Fibroblast of mammary gland (primary cell): ENCODE results near the gene ASB3.

Experiments
- DNase-seq: peaks from one replicate; pipeline ENCODE4 v3.0.0-alpha.2; 2010; ENCODE audit warnings: low read depth
- H3K4me3 ChIP-seq: 2 replicates; pipeline ENCODE4 v1.5.1; 2011; ENCODE audit warnings: low read depth, mild to moderate bottlenecking, low read length, moderate library complexity; ENCODE audit not compliant: control insufficient read depth
- CTCF ChIP-seq: conservative IDR thresholded peaks from 2 replicates; pipeline ENCODE4 v1.5.1; 2011; ENCODE audit warnings: low read depth, low read length, inconsistent platforms; ENCODE audit not compliant: control insufficient read depth, insufficient read depth

Gene ASB3

GRCh38 chr2:53787614-53788289 lies 999 bp upstream of the ASB3 start:
- peak; percentile 41 for DNase-seq
- peak overlapping the region; percentile 92 for H3K4me3 ChIP-seq
- TF ChIP-seq CTCF: no peak

- no peak for TF ChIP-seq CTCF
- H3K4me3 ChIP-seq: peak overlapping the region; percentile 92
- peak; percentile 61 for DNase-seq
These were observed 425 bp downstream of the ASB3 start for GRCh38 chr2:53786352-53786704.

GRCh38 chr2:53785366-53785765 lies 1.4 kb downstream of the ASB3 start:
- H3K4me3 ChIP-seq: peak overlapping the region; percentile 92
- peak; percentile 26 for DNase-seq
- TF ChIP-seq CTCF: no peak

- TF ChIP-seq CTCF: no peak
- no peak overlapping the region for H3K4me3 ChIP-seq
- no peak for DNase-seq
These were observed 2.3 kb downstream of the ASB3 start for GRCh38 chr2:53784436-53784835.

GRCh38 chr2:53782676-53783075 lies 4.1 kb downstream of the ASB3 start:
- DNase-seq: no peak
- H3K4me3 ChIP-seq: no peak overlapping the region
- TF ChIP-seq CTCF: no peak

GRCh38 chr2:53780056-53780455 lies 6.7 kb downstream of the ASB3 start:
- no peak overlapping the region for H3K4me3 ChIP-seq
- no peak for TF ChIP-seq CTCF
- no peak for DNase-seq

GRCh38 chr2:53778536-53779162 lies 8.1 kb downstream of the ASB3 start:
- no peak for TF ChIP-seq CTCF
- DNase-seq: no peak
- H3K4me3 ChIP-seq: no peak overlapping the region
